ENCODE data around the gene VPS4B. TPM values are rescaled to one million over a fixed set of nuclear protein-coding genes. Genes with fewer than 3 reads are reported as not detected.

The VPS4B gene
- total RNA-seq, 1 donor from 2014 or later = 57.2 TPM

GRCh38 chr18:63378919-63379638 lies 43.2 kb downstream of the VPS4B start:
- no peaks in the 10 kb centered on the region for H3K27me3 Mint-ChIP-seq
- no peak for TF ChIP-seq CTCF (conservative IDR thresholded peaks at IDR 0.05)
- H3K36me3 Mint-ChIP-seq = peaks cover 9% of the 10 kb centered on the region
- H3K9me3 Mint-ChIP-seq = peaks cover 5% of the 10 kb centered on the region
- H3K4me3 Mint-ChIP-seq = no peak overlapping the region
- no peak overlapping the region for H3K27ac Mint-ChIP-seq
- no peaks in the 10 kb centered on the region for H3K4me1 Mint-ChIP-seq (ENCODE audit: unreplicated experiment)
- no peak for DNase-seq (ENCODE audit: extremely low spot score, unreplicated experiment)

GRCh38 chr18:63377275-63377980 lies 44.8 kb downstream of the VPS4B start:
- Mint-ChIP-seq H3K4me3 (no peak overlapping the region), H3K27me3 (no peaks in the 10 kb centered on the region), H3K27ac (no peak overlapping the region), H3K36me3 (peaks cover 4% of the 10 kb centered on the region), H3K9me3 (peaks cover 5% of the 10 kb centered on the region), H3K4me1 (ENCODE audit: unreplicated experiment) (no peaks in the 10 kb centered on the region)
- TF ChIP-seq CTCF (conservative IDR thresholded peaks at IDR 0.05) = no peak
- no peak for DNase-seq (ENCODE audit: extremely low spot score, unreplicated experiment)

GRCh38 chr18:63376538-63376937 lies 45.7 kb downstream of the VPS4B start:
- Mint-ChIP-seq H3K4me1 (ENCODE audit: unreplicated experiment) (no peaks in the 10 kb centered on the region), H3K36me3 (peaks cover 4% of the 10 kb centered on the region), H3K9me3 (peaks cover 5% of the 10 kb centered on the region), H3K27ac (no peak overlapping the region), H3K27me3 (no peaks in the 10 kb centered on the region), H3K4me3 (no peak overlapping the region)
- TF ChIP-seq CTCF (conservative IDR thresholded peaks at IDR 0.05) = no peak
- DNase-seq (ENCODE audit: extremely low spot score, unreplicated experiment) = no peak

- no peaks in the 10 kb centered on the region for H3K27me3 Mint-ChIP-seq
- H3K36me3 Mint-ChIP-seq = peaks cover 4% of the 10 kb centered on the region
- H3K9me3 Mint-ChIP-seq = peaks cover 5% of the 10 kb centered on the region
Measured at GRCh38 chr18:63374540-63374939, 47.7 kb downstream of the VPS4B start.

GRCh38 chr18:63373161-63373560 lies 49.1 kb downstream of the VPS4B start:
- no peak for DNase-seq (ENCODE audit: extremely low spot score, unreplicated experiment)
- H3K4me3 Mint-ChIP-seq = no peak overlapping the region
- TF ChIP-seq CTCF (conservative IDR thresholded peaks at IDR 0.05) = no peak
- H3K9me3 Mint-ChIP-seq = peaks cover 5% of the 10 kb centered on the region
- H3K27ac Mint-ChIP-seq = no peak overlapping the region
- H3K27me3 Mint-ChIP-seq = no peaks in the 10 kb centered on the region
- H3K36me3 Mint-ChIP-seq = peaks cover 4% of the 10 kb centered on the region
- H3K4me1 Mint-ChIP-seq (ENCODE audit: unreplicated experiment) = no peaks in the 10 kb centered on the region

More at GRCh38 chr18:63374540-63374939, 47.7 kb downstream of the VPS4B start:
- no peak for TF ChIP-seq CTCF (conservative IDR thresholded peaks at IDR 0.05)
- Mint-ChIP-seq H3K27ac (no peak overlapping the region), H3K4me3 (no peak overlapping the region), H3K4me1 (ENCODE audit: unreplicated experiment) (no peaks in the 10 kb centered on the region)
- no peak for DNase-seq (ENCODE audit: extremely low spot score, unreplicated experiment)

All from type B pancreatic cell (in vitro differentiated cells).